ENCODE measurements around the gene VWA3A.

DNA sequence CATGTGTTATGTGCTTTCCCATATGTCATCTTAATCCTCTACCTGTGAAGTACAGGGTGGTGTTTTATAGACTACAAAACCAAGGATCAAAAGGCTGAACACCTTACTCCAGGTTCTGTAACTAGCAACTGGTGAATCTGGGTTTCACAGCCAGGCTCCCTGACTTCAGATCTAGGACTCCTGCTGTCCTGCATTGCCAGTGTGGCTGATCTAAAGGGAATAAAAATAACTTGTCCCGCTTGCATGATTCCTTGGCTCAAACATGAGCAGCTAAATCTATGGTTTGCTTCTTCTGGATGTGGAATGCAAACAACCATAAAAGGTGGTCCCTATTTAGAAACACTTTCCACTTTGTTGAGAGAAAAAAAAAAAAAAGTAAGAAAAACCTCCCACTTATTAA is 3.7 kb upstream of the VWA3A start:
- TF ChIP-seq, protein P1, sequence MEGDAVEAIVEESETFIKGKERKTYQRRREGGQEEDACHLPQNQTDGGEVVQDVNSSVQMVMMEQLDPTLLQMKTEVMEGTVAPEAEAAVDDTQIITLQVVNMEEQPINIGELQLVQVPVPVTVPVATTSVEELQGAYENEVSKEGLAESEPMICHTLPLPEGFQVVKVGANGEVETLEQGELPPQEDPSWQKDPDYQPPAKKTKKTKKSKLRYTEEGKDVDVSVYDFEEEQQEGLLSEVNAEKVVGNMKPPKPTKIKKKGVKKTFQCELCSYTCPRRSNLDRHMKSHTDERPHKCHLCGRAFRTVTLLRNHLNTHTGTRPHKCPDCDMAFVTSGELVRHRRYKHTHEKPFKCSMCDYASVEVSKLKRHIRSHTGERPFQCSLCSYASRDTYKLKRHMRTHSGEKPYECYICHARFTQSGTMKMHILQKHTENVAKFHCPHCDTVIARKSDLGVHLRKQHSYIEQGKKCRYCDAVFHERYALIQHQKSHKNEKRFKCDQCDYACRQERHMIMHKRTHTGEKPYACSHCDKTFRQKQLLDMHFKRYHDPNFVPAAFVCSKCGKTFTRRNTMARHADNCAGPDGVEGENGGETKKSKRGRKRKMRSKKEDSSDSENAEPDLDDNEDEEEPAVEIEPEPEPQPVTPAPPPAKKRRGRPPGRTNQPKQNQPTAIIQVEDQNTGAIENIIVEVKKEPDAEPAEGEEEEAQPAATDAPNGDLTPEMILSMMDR (IDR thresholded peaks at IDR 0.05) = no peak
- TF ChIP-seq POLR2A (IDR thresholded peaks at IDR 0.05) = no peak
